DOHH2 (cell line): ENCODE results near the gene MBLAC1.

ENCODE experiments used
- H3F3A ChIP-seq: fragments of 200-600 bp; sonication (generic), shearing (Covaris generic); 2 replicates; pipeline ENCODE4 v1.6.0; 2016; ENCODE audit warnings: antibody characterized with exemption, mild to moderate bottlenecking; ENCODE audit not compliant: control insufficient read depth, insufficient read depth
- H3K27ac ChIP-seq: fragments of 200-600 bp; sonication (generic); 2 replicates; pipeline ENCODE4 v1.5.1; 2014; ENCODE audit warnings: low read depth, mild to moderate bottlenecking, low read length, moderate library complexity
- H3K27me3 ChIP-seq: fragments of 200-600 bp; sonication (generic); 2 replicates; pipeline ENCODE4 v1.6.1; 2014; ENCODE audit warnings: mild to moderate bottlenecking, low read length, mixed read lengths; ENCODE audit not compliant: control insufficient read depth
- H3K36me3 ChIP-seq: fragments of 200-600 bp; sonication (generic); 2 replicates; pipeline ENCODE4 v1.6.1; 2014; ENCODE audit warnings: mild to moderate bottlenecking, low read length, moderate library complexity, mixed read lengths; ENCODE audit not compliant: control insufficient read depth
- H3K4me1 ChIP-seq: fragments of 200-600 bp; sonication (generic); 2 replicates; pipeline ENCODE4 v1.6.1; 2014; ENCODE audit warnings: mild to moderate bottlenecking, low read length, mixed read lengths; ENCODE audit not compliant: control insufficient read depth
- H3K4me2 ChIP-seq: fragments of 200-600 bp; sonication (generic); 2 replicates; pipeline ENCODE4 v1.6.0; 2014; ENCODE audit warnings: mild to moderate bottlenecking, low read length, moderate library complexity
- H3K4me3 ChIP-seq: fragments of 200-600 bp; sonication (generic); 2 replicates; pipeline ENCODE4 v1.5.1; 2014; ENCODE audit warnings: mild to moderate bottlenecking, low read length, mixed read lengths
- H3K79me2 ChIP-seq: fragments of 200-600 bp; sonication (generic); 2 replicates; pipeline ENCODE4 v1.6.1; 2014; ENCODE audit warnings: mild to moderate bottlenecking, low read length, mixed read lengths; ENCODE audit not compliant: control insufficient read depth
- H3K9me2 ChIP-seq: fragments of 200-600 bp; sonication (generic); replicated peaks from 2 replicates; pipeline ENCODE4 v1.6.1; 2014; ENCODE audit warnings: mild to moderate bottlenecking, low read length, mixed read lengths; ENCODE audit not compliant: control insufficient read depth
- H3K9me3 ChIP-seq: fragments of 200-600 bp; sonication (generic); 2 replicates; pipeline ENCODE4 v1.6.1; 2014; ENCODE audit warnings: antibody characterized with exemption, low read length, mixed read lengths; ENCODE audit not compliant: control insufficient read depth, insufficient read depth
- H4K20me1 ChIP-seq: fragments of 200-600 bp; sonication (generic); 2 replicates; pipeline ENCODE4 v1.6.0; 2014; ENCODE audit warnings: low read depth, mild to moderate bottlenecking, antibody characterized with exemption, low read length, moderate library complexity; ENCODE audit not compliant: control insufficient read depth, insufficient read depth
- EZH2phosphoT487 ChIP-seq: fragments of 200-600 bp; sonication (generic); IDR thresholded peaks from 2 replicates; pipeline ENCODE4 v1.6.1; 2017; ENCODE audit warnings: borderline replicate concordance, mild to moderate bottlenecking, antibody characterized with exemption, low read length, moderate library complexity, mixed read lengths
- TF ChIP-seq, protein P1 (sequence below): fragments of 200-600 bp; sonication (generic); IDR thresholded peaks from one replicate; pipeline ENCODE4 v1.5.1; 2014; ENCODE audit warnings: antibody characterized with exemption, mild to moderate bottlenecking, low read depth, low read length; ENCODE audit not compliant: poor library complexity, severe bottlenecking

The MBLAC1 gene

GRCh38 chr7:100148225-100148558 lies 21.4 kb downstream of the MBLAC1 start:
- Histone ChIP-seq H3K36me3 (peaks cover 39% of the 10 kb centered on the region), H3K27ac (peak overlapping the region; percentile 57), H3F3A (peaks cover 19% of the 10 kb centered on the region), H3K27me3 (no peaks in the 10 kb centered on the region), H3K79me2 (peaks cover 44% of the 10 kb centered on the region), H3K4me1 (peaks cover 43% of the 10 kb centered on the region), H3K9me2 (no peaks in the 10 kb centered on the region), H3K4me3 (peak overlapping the region; percentile 68), H3K9me3 (no peaks in the 10 kb centered on the region), H3K4me2 (peak overlapping the region; percentile 75), H4K20me1 (no peaks in the 10 kb centered on the region)
- TF ChIP-seq, protein P1, sequence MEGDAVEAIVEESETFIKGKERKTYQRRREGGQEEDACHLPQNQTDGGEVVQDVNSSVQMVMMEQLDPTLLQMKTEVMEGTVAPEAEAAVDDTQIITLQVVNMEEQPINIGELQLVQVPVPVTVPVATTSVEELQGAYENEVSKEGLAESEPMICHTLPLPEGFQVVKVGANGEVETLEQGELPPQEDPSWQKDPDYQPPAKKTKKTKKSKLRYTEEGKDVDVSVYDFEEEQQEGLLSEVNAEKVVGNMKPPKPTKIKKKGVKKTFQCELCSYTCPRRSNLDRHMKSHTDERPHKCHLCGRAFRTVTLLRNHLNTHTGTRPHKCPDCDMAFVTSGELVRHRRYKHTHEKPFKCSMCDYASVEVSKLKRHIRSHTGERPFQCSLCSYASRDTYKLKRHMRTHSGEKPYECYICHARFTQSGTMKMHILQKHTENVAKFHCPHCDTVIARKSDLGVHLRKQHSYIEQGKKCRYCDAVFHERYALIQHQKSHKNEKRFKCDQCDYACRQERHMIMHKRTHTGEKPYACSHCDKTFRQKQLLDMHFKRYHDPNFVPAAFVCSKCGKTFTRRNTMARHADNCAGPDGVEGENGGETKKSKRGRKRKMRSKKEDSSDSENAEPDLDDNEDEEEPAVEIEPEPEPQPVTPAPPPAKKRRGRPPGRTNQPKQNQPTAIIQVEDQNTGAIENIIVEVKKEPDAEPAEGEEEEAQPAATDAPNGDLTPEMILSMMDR = no peak
- no peak for TF ChIP-seq EZH2phosphoT487

GRCh38 chr7:100148559-100149328 lies 22.0 kb downstream of the MBLAC1 start, which contains the start of gene LAMTOR4:
LAMTOR4 (plus strand) TSS chr7:100148918; CDS start chr7:100148973, 55 bp downstream.
- no peaks in the 10 kb centered on the region for H3K27me3 ChIP-seq
- H3K4me3 ChIP-seq = peak within 1 kb of the TSS; percentile 92
- no peaks in the 10 kb centered on the region for H4K20me1 ChIP-seq
- H3K4me1 ChIP-seq = peaks cover 48% of the 10 kb centered on the region
- peaks cover 24% of the 10 kb centered on the region for H3F3A ChIP-seq
- peaks cover 49% of the 10 kb centered on the region for H3K79me2 ChIP-seq
- peak within 1 kb of the TSS; percentile 79 for H3K27ac ChIP-seq
- H3K36me3 ChIP-seq = peaks cover 44% of the 10 kb centered on the region
- H3K9me3 ChIP-seq = no peaks in the 10 kb centered on the region
- no peaks in the 10 kb centered on the region for H3K9me2 ChIP-seq
- TF ChIP-seq EZH2phosphoT487 = no peak
- TF ChIP-seq, protein P1 = peak; percentile 59
- H3K4me2 ChIP-seq = peak within 1 kb of the TSS; percentile 98

DNA sequence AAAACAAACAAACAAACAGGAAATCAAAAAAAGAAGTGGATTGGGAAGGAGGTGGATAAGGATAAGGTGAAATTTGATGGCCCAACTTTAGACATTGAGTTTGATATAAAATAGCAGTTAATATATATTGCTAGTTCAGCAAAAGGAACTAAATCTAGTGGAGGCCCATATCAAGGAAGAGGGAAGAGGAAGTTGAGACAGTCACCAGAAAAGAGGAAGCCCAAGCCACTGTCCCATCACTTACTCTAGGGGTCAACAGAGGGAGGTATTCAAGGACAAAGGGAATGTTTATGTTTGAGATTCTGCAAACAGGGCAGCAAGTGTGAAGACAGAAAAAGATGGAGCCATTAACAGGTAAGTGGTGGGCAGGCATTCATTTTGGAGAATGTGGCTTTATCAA lies 25.6 kb downstream of the MBLAC1 start:
- no peaks in the 10 kb centered on the region for H3K27me3 ChIP-seq
- H3K79me2 ChIP-seq = peaks cover 84% of the 10 kb centered on the region
- peaks cover 5% of the 10 kb centered on the region; the same call in 1 of the 2 replicates for H4K20me1 ChIP-seq
- peaks cover 81% of the 10 kb centered on the region for H3K36me3 ChIP-seq
- H3K9me3 ChIP-seq = no peaks in the 10 kb centered on the region
- peak overlapping the region; percentile 56 for H3K4me2 ChIP-seq
- TF ChIP-seq, protein P1 = peak; percentile 44
- no peak for TF ChIP-seq EZH2phosphoT487
- H3K27ac ChIP-seq = peak overlapping the region; percentile 64
- H3K4me3 ChIP-seq = peak overlapping the region; percentile 56
- peaks cover 39% of the 10 kb centered on the region for H3F3A ChIP-seq
- H3K4me1 ChIP-seq = peaks cover 79% of the 10 kb centered on the region
- H3K9me2 ChIP-seq = no peaks in the 10 kb centered on the region
